IPS-18c (cell line): Measurements from ENCODE around the gene WDR1.

Experiments
- H3K4me3 ChIP-seq: 2 replicates; pipeline ENCODE4 v1.7.0; 2013; ENCODE audit warnings: low read depth, mild to moderate bottlenecking, low read length, moderate library complexity; ENCODE audit not compliant: insufficient read depth
- H3K9me3 ChIP-seq: one replicate; pipeline ENCODE4 v1.6.1; 2013; ENCODE audit warnings: mild to moderate bottlenecking, low read length, moderate library complexity; ENCODE audit not compliant: control insufficient read depth, insufficient read depth

The WDR1 gene

DNA sequence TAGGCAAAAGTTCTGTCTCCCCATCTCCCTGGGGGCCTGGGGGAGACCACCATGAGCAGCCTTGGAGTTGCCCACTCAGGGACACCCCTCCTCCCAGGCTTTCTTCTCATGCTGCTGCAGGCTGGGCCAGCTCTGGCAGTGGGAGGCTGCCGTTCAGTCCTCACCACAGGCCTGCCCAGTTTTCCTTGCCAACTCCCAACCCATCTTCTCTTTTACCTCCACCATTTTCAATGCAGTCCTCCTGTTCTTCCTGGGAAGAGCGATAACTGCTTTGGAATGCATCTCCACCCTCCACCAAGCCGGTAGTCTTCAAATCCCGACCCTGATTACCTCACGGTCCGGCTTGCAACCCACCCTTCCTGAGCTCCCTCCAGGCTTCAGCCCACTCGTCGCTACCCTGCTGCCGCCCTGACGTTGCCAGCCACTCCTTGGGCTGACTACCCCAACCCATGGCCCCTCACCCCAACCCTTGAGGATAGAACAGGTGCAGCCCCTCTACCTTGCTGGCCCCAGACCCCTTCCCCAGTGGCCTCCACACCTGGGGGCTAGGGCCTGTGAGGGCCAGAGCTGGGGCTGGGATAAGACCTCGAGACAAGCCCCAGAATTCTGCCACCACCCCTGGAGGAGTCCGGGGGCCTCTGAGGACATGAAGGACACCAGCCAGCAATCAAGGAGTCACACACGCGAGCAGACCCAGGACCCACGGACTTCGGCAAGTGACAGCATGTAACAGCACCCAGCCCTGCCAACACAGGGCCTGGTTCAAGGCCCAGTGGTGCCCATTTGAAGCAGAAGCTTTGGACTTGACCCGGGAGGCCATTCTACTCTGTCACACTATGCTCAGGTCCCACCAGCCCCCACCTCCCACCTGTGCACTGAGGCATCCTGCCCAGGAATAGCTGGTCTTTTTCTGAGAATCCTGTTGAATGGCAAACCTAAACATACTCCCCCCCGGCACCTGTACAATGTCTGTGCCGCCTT, 9.2 kb downstream of the WDR1 start:
- H3K9me3 ChIP-seq, result peaks cover 2% of the 10 kb centered on the region
- H3K4me3 ChIP-seq, result no peak overlapping the region

DNA sequence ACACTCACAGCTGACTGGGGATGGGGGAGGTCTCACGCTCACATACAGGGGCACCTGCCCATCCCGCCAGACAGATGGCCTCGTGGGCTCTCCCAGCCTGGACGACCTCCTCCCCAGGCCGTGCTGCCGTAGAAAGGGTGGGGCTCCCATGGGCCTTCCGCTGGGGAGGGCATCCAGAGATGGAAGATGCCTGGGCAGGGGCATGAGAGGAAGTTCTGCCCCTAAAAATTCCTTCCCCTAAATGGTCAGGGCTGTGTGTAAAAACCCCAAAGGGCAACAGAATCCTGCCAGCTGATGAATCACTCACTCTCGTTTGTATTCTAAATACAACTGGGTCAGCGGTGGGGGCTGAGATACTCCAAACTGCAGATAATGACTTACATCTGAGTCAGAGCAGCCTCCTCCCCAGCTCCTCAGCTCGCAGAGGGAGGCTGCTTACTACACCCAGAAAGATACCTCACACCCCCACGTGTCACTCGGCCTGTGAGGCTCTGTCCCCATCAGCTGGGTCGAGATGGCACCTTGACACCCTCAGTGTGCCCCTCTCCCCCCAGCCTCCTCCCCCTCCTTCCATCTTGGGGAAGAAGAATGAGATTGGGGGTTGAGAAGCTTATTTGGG, 10.1 kb downstream of the WDR1 start:
- H3K4me3 ChIP-seq, result no peak overlapping the region
- H3K9me3 ChIP-seq, result peaks cover 2% of the 10 kb centered on the region

DNA sequence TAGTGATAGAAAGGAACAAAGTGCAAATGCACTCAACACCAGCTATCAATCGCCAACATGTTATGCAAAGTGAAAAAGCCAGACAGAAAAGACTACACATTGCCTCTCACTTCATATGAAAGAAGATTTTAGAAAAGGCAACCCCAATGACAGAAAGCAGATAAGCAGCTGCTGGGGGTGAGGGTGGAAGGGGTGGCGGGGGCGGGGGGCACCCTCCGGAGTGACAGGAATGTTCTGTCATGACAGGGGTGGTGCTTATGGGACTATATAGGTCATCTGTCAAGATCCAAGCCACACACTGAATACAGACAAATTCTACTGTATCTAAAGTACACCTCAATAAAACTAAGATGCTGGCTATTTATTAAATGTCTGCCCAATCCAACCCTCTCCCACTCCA, 10.7 kb downstream of the WDR1 start:
- H3K9me3 ChIP-seq, result peaks cover 2% of the 10 kb centered on the region
- no peak overlapping the region for H3K4me3 ChIP-seq

DNA sequence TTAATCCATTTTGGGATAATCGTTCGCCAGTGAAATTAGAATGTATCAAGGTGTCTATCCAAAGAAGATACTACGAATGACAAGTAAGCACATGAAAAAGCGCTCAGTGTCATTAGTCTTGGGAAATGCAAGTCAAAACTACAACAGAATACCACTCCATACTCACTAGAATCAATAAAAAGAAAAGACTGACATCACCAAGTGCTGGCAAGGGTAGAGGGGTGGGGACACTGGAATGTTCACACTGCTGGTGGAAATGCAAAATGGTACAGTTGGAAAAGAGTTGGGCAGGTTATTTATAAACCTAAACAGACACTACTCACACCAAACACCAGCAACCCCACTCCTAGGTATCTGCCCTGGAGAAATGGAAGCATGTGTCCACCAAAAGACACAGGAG, 11.2 kb downstream of the WDR1 start:
- Histone ChIP-seq H3K9me3 (no peaks in the 10 kb centered on the region), H3K4me3 (no peak overlapping the region)

DNA sequence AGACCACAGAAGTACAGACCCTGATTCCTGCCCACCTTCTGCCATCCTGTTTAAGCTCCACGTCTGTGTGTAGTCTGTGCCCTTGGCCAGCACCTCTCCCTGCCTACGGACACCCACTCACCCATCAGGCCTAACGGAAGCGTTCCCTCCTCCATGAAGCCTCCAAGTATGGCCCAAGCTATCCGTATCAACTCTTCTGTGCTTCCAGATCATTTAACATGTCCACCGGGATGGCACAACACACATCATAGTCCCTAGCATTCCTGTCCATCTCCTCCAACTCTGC, 11.7 kb downstream of the WDR1 start:
- H3K4me3 ChIP-seq, result no peak overlapping the region
- no peaks in the 10 kb centered on the region for H3K9me3 ChIP-seq

DNA sequence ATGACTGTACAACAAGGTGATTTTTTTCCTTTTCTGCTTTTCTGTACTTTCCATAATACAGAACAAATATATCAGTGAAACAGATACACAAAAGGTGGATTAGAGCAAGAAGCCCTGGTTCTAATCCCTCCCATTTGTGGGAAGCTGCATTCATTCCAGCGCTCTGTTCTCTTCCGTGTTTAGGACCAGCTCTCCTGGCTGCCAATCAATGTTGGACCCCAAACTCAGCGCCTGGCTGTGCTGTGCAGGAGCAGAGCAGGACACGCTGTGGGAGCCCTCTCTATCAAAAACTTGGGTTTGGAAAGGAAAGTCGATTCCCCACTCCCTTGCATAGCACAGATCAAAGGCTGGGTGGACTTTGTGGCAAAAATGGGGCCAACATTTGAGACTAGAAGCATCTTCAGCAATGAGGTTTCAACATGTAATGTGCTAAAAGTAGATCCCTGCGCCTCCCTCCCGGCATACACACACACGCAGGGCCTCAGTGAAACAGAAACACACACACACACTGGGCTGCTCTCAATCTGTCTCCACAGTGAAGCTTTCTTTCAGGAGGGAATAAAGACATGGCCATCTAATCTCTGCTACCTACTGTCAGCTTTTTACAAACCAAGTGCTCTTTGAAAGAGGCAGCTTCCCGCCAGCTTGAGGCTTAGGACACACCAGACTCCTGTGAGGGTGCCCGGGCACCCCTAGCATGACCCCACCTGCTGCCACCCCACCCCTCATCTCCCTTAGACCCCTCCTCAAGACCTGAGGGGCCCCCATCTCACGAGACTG, 12.2 kb downstream of the WDR1 start:
- H3K9me3 ChIP-seq, result no peaks in the 10 kb centered on the region
- H3K4me3 ChIP-seq, result no peak overlapping the region

DNA sequence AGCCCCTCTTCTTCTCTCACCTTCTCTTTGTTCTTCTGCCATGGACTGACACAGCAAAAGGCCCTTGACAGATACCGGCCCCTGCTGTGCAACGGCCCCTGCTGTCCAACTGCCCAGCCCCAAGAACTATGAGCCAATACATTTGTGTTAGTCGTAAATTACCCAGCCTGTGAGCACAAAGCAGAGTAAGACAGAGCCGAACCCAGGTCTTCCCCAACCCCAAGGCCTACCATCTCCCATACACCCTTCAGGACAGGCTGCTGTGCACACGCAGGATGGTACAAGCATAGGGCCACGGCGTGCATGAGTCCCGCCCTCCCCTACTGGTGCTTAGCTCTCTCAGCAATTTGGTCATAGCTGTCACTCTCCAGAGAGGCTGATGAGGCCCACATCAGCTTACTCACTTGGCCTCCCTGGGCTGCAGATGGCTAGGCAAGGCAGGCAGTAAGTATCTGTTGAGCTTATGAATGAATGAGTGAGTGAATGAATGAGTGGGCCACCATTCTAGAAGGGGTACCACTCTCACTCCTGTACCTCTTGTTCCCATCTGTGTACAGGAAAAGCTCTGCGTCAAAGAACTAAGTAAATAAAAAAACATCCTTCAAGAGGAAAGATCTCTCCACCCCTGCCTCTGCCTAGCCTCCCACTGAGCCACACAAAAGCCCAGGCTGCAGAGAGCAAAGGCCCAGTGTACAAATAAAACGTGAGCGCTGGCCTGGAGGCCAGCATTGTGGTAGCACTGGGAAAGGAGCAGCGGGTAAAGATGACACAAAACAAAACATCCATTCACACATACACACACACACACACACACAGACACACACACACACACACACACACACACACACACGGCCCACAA, 13.9 kb downstream of the WDR1 start:
- no peak overlapping the region for H3K4me3 ChIP-seq
- H3K9me3 ChIP-seq, result no peaks in the 10 kb centered on the region

DNA sequence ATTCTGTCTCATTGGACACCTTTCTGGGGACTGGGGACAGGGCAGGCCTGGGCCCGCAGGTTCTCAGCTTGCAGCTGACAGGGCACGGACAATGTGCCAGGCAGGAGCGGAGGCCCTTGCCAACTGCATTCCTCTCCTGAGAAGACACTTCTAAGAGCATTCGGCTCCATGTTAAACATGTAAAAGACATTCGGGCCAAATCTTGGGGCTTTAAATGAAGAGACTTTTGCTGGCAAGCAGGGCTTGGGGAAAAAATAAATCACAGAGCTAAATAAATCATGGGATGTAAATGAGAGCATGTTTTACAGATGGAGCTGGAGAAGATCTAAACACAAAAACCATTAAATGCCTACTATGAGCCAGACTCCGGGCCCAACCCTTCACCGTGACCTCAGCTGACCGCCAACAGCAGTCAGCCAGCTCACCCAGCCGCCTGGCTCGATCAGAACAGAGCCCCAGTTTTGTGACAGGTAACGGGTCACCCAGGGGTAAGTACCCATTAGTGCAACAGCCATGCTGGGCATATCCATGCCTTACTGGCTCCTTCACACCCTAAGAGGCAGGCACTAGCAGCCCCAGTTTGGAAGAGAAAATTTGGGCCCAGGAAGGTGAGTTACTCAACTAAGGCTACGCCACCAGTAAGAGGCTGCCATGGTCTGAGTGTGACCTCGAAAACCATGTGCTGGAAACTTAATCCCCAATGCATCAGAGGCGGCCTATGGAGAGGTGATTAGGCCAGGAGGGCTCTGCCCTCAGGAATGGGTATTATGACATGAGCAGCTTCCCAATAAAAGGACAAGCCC, 14.7 kb downstream of the WDR1 start:
- Histone ChIP-seq H3K9me3 (no peaks in the 10 kb centered on the region), H3K4me3 (no peak overlapping the region)

DNA sequence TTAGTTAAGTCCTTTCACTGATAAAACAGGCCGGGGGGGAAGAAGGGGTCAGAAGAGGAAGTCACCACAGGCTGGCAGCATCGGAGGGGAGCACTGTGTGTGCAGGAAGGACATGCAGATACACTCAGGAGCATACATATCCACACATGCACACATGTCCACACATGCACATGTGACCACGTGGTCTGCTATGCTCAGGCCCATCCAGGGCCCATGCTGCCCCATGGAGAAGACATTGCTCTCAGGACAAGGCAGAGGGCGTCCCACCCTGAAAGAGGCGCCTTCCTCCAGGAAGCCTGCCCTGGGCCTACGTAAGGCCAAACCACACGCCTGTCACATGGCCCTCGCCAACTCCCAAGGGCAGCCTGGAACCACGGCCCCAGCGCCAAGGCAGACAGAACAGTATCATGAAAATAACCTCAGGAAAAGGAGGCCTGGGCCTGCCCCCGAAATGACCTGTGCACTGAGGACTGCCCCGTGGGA, 15.8 kb downstream of the WDR1 start:
- Histone ChIP-seq H3K4me3 (no peak overlapping the region), H3K9me3 (no peaks in the 10 kb centered on the region)

DNA sequence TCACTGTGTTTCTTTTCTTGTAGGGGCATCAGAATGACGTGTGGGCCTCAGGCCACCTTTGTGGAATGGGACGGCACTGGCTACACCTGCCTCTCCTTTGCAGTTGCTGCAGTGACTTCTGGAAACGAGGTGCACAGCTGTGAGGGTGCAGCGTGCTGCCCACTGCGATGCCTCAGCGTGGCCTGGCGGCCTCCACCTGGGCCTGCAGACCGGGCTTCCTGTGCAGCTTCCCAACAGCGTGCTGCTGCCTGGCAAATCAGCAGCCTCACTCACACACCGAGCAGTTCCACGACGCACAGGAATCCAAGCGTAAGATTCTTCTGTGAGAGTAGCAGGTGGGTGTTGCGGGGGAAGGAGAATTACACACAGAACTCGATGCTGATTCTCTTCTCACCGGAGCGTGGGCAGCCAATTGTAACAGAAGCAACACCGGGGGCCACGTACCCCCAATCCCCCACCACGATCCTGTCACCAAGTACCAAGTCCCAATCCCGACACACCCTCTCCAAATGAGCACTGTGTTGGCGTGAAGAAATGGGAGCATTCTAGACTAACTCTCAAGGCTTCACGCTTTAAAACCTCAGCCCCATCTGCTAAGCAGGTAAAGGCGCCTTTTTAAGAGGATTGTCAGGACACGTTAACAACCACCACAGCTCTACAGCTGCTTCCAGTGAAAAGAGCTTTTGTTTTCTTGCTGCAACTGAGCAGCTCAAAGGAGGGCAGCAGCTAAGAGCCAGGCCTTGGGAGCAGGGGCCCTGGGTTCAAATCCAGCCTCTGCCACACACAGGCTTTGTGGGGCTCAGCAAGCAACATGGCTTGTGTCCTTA, 16.9 kb downstream of the WDR1 start:
- no peaks in the 10 kb centered on the region for H3K9me3 ChIP-seq
- no peak overlapping the region for H3K4me3 ChIP-seq

DNA sequence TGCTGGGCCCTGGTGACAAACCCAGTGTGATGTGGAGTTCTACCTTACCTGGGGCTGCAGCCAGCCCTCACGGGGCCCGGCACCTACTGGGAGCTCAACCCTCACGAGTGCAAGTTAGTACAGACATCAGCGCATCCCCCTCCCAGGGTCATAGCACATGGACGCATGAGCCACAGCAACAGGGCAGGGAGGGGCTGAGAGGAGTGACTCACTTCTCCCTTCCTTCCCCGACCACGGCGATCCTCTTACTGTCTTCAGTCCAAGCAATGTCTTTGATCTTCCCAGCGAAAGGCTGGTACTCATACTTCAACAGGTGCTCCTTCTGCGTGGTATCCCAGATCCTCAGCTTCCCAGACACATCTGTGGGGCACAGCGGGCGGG, 17.8 kb downstream of the WDR1 start:
- H3K4me3 ChIP-seq, result no peak overlapping the region
- H3K9me3 ChIP-seq, result no peaks in the 10 kb centered on the region

DNA sequence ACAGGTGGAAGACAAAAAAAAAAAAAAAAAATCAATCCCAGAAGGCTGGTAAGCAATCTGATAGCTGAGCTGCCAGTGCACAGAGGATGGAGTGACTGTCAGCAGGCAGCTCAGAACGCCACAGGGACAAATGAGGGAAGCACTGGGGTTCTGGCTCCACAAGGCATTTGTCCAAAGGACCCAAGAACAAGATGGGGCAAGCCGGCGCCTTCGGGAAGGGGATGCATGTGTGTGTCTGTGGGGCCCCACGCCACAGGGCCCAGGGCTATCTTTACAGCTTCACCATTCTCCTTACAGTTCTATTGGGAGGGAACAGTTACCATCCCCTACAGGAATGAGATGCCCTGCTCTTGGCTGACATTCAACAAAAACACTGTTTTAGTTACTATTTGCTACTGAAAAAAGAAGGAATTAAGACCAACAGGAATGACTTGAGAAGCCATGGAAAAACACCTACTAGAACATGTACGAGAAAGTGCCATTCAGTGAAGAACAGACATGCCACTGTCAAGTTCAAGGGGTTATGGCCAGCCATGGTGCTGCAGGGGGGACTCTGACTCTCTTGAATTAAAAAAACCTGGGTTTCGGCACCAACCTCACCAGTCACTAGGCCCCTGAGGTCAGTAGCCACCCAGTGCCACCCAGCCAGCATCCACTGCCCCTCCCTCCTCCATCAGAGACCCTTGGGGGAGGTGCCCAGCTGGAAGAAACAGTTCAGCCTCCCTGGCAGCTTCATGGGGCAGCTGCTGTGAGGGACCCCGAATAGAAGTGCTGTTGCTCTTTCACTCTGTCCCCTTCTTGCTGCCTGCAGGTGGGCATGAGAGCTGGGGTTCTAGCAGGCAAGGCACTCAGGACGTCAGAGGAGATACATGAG, 18.5 kb downstream of the WDR1 start:
- no peak overlapping the region for H3K4me3 ChIP-seq
- no peaks in the 10 kb centered on the region for H3K9me3 ChIP-seq

DNA sequence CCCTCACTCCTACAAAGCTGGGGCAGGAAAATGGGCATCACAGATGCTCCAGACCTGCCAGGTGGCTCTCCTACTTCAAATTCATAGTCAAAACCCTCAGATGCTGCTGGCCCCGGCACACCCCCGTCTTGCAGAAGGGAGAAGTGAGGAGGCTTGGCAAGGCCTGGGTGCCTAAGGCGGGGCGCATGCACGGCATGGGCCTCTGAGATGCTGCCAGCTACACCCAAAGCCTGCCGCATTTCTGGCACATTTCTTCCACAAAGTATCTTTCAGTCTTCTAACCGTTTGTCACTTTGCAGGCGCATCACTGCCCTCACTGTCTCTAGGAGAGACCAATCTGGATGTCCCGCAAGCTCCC, 19.6 kb downstream of the WDR1 start:
- Histone ChIP-seq H3K9me3 (peaks cover under 1% of the 10 kb centered on the region), H3K4me3 (no peak overlapping the region)

DNA sequence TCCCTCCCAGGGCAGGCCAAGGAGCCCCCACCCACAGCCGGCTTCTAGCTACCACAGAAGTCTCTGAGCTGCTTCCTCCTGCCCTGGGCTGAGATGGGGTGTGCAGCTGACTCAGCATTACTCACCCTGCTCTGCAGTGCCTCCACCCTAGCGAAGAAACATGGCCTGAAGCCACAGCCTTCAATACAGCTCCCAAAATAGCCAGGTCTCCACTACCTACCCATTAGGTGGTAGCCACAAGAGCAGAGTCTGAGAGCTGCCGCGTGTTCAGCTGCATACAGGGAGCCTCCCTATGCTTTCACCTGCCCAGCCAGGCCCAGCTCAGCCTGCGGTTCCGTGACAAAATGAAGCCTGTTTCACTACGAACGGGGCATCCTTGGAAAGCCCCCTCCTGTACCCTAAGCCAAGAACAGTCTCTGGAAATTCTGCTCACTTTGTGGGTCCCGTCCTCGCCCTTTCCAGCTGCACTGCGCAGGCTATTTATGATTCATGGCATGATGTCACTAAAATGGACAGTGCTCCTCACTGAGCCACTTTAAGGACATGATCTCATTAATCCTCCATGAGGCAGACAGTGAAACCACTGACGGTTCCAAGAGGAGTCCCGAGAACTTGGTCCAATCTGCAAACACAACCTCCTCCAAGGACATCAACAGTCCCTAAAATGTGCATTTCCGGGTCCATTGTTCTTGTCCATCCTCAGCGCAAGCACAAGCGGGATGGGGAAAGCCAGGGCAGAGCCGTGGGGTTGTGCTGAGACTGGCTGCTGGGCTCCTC, 20.2 kb downstream of the WDR1 start:
- H3K4me3 ChIP-seq, result no peak overlapping the region
- H3K9me3 ChIP-seq, result peaks cover 2% of the 10 kb centered on the region
